Activated CD4-positive, alpha-beta T cell treated with anti-CD3 and anti-CD28 coated beads, Interleukin-10, Interleukin-2, amounts not matched to agents 100 ng/mL and 50 ng/mL, durations not matched to agents 16 hours and 8 hours (primary cell): ENCODE data around the gene NAT9.

Experiments
- DNase-seq: peaks from one replicate; pipeline ENCODE4 v3.0.0-alpha.2; 2020

Gene NAT9

GRCh38 chr17:74759941-74760340, 16.2 kb downstream of the NAT9 start:
- no peak for DNase-seq

GRCh38 chr17:74759243-74759801, 16.8 kb downstream of the NAT9 start:
- peak; percentile 84 for DNase-seq

GRCh38 chr17:74758848-74759168, 17.3 kb downstream of the NAT9 start:
- peak; percentile 51 for DNase-seq

- no peak for DNase-seq
These were observed 18.0 kb downstream of the NAT9 start for GRCh38 chr17:74757931-74758847.

GRCh38 chr17:74757502-74757901, 18.6 kb downstream of the NAT9 start:
- no peak for DNase-seq

GRCh38 chr17:74756891-74757290, 19.3 kb downstream of the NAT9 start:
- no peak for DNase-seq

GRCh38 chr17:74755533-74755932, 20.6 kb downstream of the NAT9 start:
- DNase-seq, result no peak

- DNase-seq, result no peak
These were observed 21.3 kb downstream of the NAT9 start for GRCh38 chr17:74754832-74755231.

- no peak for DNase-seq
These were observed 23.2 kb downstream of the NAT9 start for GRCh38 chr17:74752822-74753401.

- DNase-seq, result no peak
These were observed 23.7 kb downstream of the NAT9 start for GRCh38 chr17:74752415-74752814.

- DNase-seq, result peak; percentile 44
These were observed 25.6 kb downstream of the NAT9 start for GRCh38 chr17:74750327-74751069.

- no peak for DNase-seq
These were observed 26.2 kb downstream of the NAT9 start for GRCh38 chr17:74750039-74750326.

GRCh38 chr17:74749279-74750038, 26.7 kb downstream of the NAT9 start:
- DNase-seq, result peak; percentile 56

- peak; percentile 97 for DNase-seq
These were observed 27.4 kb downstream of the NAT9 start, which contains the start of gene NHERF1 for GRCh38 chr17:74748529-74749278. Gene NHERF1, plus strand, starts transcription at chr17:74748628. Its CDS starts 219 bp downstream, at chr17:74748847.

GRCh38 chr17:74748279-74748528, 27.9 kb downstream of the NAT9 start:
- no peak for DNase-seq

- DNase-seq, result no peak
These were observed 29.2 kb downstream of the NAT9 start for GRCh38 chr17:74746922-74747321.

GRCh38 chr17:74746376-74746775, 29.8 kb downstream of the NAT9 start:
- no peak for DNase-seq

- DNase-seq, result no peak
These were observed 30.5 kb downstream of the NAT9 start for GRCh38 chr17:74745548-74746177.

- DNase-seq, result peak; percentile 90
These were observed 31.2 kb downstream of the NAT9 start for GRCh38 chr17:74744714-74745547.

- DNase-seq, result no peak
These were observed 31.8 kb downstream of the NAT9 start for GRCh38 chr17:74744349-74744713.

GRCh38 chr17:74743755-74744154, 32.4 kb downstream of the NAT9 start:
- DNase-seq, result no peak
